Esophagus muscularis mucosa (tissue), 4 donors: ENCODE measurements around the gene RASAL1. TPM values are rescaled to one million over a fixed set of nuclear protein-coding genes. Genes with fewer than 3 reads are reported as not detected.

Experiments
- DNase-seq: peaks from one replicate; pipeline ENCODE4 v3.0.0-alpha.2; 2017; ENCODE audit errors: extremely low spot score
- H3K27ac ChIP-seq, 4 donors: fragments of 200-600 bp; sonication (generic); replicated peaks in 1 of 4; 1 replicate in 3 of 4; 2 replicates in 1 of 4; pipeline ENCODE4 v1.5.1; 2016 to 2019; ENCODE audit warnings: mild to moderate bottlenecking in 1 of 4
- H3K27me3 ChIP-seq, 4 donors: fragments of 200-600 bp; sonication (generic); one replicate each; pipeline versions ENCODE4 v1.5.1 to v1.6.0; 2016 to 2019
- H3K36me3 ChIP-seq, 4 donors: fragments of 200-600 bp; sonication (generic); one replicate each; pipeline ENCODE4 v1.5.1; 2016 to 2019
- H3K4me1 ChIP-seq, 4 donors: fragments of 200-600 bp; sonication (generic); one replicate each; pipeline ENCODE4 v1.5.1; 2016 to 2019
- H3K4me3 ChIP-seq, 4 donors: fragments of 200-600 bp; sonication (generic); 1 replicate in 2 of 4; 2 replicates in 2 of 4; pipeline ENCODE4 v1.5.1; 2016 to 2019; ENCODE audit warnings: mild to moderate bottlenecking in 4 of 4, moderate library complexity in 1 of 4
- H3K9me3 ChIP-seq, 4 donors: fragments of 200-600 bp; sonication (generic); 1 replicate in 3 of 4; 2 replicates in 1 of 4; pipeline ENCODE4 v1.5.1; 2016 to 2019
- EP300 ChIP-seq: sonication (generic); formaldehyde crosslinking; IDR thresholded peaks from one replicate; pipeline ENCODE4 v1.6.1; 2017; ENCODE audit warnings: antibody characterized with exemption
- POLR2A ChIP-seq: fragments of 450-650 bp; IDR thresholded peaks from one replicate; pipeline ENCODE4 v1.6.1; 2017; ENCODE audit warnings: antibody characterized with exemption, moderate library complexity, mild to moderate bottlenecking, low read depth
- POLR2AphosphoS5 ChIP-seq, 2 donors: sonication (generic); formaldehyde crosslinking; IDR thresholded peaks; one replicate each; pipeline ENCODE4 v1.6.1; 2017; ENCODE audit warnings: antibody characterized with exemption in 2 of 2
- WGBS: methylation state at CpG from one replicate; pipeline ENCODE4 v1.1.5; 2018; 5-methylcytosine and 5-hydroxymethylcytosine counted together
- intact Hi-C: fragments of 100-400 bp; cut with DNase I; formaldehyde crosslinking; loops from one replicate; pipeline ENCODE4 v1.15.1; 2023
- total RNA-seq, 4 donors: library from RNA; depleted of rRNA; stranded (reverse); fragments of >200 nt; gene quantifications; one replicate each; pipeline versions ENCODE4 v1.1.0 to v1.2.1, GENCODE V29; 2016
- TF ChIP-seq, protein P1 (sequence below), 3 experiments: fragments of 200-600 bp in 2 of 3; fragments of 450-650 bp in 1 of 3; sonication (generic) in 2 of 3; IDR thresholded peaks; one replicate each; pipeline ENCODE4 v1.5.1; 2017 to 2019; ENCODE audit warnings: antibody characterized with exemption in 3 of 3, mild to moderate bottlenecking in 2 of 3, moderate library complexity in 1 of 3

RASAL1 gene
- total RNA-seq, 4 donors from 2014 or later: 0.17 TPM; not detected in 3

GRCh38 chr12:113163030-113163360, 27.4 kb upstream of the RASAL1 start:
- no peaks in the 10 kb centered on the region for H3K4me1 ChIP-seq
- peaks cover 82 to 100% (median 100%) of the 10 kb centered on the region in 4 donors for H3K36me3 ChIP-seq
- intact Hi-C loops: no loop called here
- no peak overlapping the region for H3K4me3 ChIP-seq
- no peak for DNase-seq
- H3K27me3 ChIP-seq: peaks cover 0 to 43% (median 0%) of the 10 kb centered on the region in 4 donors
- no peaks in the 10 kb centered on the region for H3K9me3 ChIP-seq
- no peak for TF ChIP-seq POLR2AphosphoS5 (IDR thresholded peaks at IDR 0.05)
- TF ChIP-seq EP300: no peak
- TF ChIP-seq, protein P1, sequence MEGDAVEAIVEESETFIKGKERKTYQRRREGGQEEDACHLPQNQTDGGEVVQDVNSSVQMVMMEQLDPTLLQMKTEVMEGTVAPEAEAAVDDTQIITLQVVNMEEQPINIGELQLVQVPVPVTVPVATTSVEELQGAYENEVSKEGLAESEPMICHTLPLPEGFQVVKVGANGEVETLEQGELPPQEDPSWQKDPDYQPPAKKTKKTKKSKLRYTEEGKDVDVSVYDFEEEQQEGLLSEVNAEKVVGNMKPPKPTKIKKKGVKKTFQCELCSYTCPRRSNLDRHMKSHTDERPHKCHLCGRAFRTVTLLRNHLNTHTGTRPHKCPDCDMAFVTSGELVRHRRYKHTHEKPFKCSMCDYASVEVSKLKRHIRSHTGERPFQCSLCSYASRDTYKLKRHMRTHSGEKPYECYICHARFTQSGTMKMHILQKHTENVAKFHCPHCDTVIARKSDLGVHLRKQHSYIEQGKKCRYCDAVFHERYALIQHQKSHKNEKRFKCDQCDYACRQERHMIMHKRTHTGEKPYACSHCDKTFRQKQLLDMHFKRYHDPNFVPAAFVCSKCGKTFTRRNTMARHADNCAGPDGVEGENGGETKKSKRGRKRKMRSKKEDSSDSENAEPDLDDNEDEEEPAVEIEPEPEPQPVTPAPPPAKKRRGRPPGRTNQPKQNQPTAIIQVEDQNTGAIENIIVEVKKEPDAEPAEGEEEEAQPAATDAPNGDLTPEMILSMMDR (IDR thresholded peaks at IDR 0.05): no peak
- no peak for TF ChIP-seq POLR2A
- WGBS: 96% methylated on average over 12 of the region's 12 CpGs
- H3K27ac ChIP-seq: no peak overlapping the region

DNA sequence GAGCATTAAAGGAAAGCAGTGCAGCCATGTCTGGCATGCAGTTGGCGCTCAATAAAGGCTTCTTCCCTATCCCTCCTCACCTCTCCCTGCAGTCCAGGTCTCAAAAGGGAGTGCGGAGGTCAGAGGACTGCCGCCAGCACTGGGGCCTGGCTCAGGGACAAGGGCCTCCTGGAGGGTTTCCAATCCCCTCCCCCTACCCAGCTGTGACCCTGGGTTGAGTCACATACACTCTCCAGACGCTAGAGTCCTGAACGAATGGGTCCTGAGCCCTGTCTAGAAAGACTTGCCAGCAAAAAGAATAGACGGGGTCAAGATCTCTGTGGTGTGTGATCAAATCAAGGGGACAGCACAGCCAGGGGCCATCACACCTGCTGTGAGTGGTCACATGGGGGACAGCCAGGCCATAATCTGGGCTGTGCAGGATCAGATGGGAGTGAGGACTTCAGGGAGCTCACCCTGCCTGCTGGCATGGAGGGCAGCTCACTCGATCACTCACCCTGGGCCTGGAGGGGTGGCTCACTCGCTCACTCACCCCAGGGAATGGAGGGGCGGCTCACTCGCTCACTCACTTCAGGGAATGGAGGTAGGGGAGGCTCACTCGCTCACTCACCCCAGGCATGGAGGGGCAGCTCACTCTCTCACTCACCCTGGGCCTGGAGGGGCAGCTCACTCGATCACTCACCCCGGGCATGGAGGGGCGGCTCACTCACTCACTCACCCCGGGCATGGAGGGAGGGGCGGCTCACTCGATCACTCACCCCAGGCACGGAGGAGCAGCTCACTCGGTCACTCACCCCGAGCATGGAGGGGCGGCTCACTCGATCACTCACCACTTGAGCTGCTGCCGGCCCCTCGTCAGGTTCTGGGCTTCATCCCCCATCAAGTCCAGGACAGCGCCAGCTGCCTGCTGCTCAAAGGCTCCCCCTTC, 26.8 kb upstream of the RASAL1 start:
- H3K4me3 ChIP-seq: no peak overlapping the region
- no peak overlapping the region for H3K27ac ChIP-seq
- H3K36me3 ChIP-seq: peaks cover 77 to 100% (median 100%) of the 10 kb centered on the region in 4 donors
- peaks cover 0 to 44% (median 0%) of the 10 kb centered on the region in 4 donors for H3K27me3 ChIP-seq
- 85% methylated on average over 19 of the region's 25 CpGs for WGBS
- no peaks in the 10 kb centered on the region for H3K9me3 ChIP-seq
- intact Hi-C loops: no loop called here
- no peak for DNase-seq
- TF ChIP-seq POLR2A (no peak), EP300 (no peak), POLR2AphosphoS5 (IDR thresholded peaks at IDR 0.05) (no peak)
- TF ChIP-seq, protein P1 (IDR thresholded peaks at IDR 0.05): no peak
- no peaks in the 10 kb centered on the region for H3K4me1 ChIP-seq

DNA sequence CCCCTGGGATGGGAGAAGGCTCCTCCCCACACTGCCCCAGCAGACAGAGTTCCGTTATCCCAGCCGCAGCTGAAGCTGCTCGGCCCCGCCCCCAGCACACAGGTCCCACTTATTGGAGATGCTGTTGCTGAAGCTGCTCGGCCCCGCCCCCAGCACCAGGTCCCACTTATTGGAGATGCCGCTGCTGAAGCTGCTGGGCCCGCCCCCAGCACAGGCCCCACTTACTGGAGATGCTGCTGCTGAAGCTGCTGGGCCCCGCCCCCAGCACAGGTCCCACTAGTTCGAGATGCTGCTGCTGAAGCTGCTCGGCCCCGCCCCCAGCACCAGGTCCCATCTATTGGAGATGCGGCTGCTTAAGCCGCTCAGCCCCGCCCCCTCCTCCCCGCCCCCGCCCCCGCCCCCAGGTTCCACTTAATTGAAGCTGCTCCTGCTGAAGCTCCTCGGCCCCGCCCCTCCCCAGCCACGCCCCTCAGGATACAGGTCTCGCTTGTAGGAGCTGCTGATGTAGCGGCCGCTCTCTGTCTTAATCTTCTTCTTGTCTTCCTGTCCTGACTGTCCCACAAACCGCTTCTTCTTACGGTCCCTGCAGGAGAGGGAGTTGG, 26.0 kb upstream of the RASAL1 start:
- DNase-seq: no peak
- no peaks in the 10 kb centered on the region for H3K9me3 ChIP-seq
- peaks cover 0 to 51% (median 0%) of the 10 kb centered on the region in 4 donors for H3K27me3 ChIP-seq
- H3K27ac ChIP-seq: no peak overlapping the region
- WGBS: 73% methylated on average over 10 of the region's 26 CpGs
- no peak overlapping the region for H3K4me3 ChIP-seq
- no peaks in the 10 kb centered on the region for H3K4me1 ChIP-seq
- H3K36me3 ChIP-seq: peaks cover 77 to 94% (median 94%) of the 10 kb centered on the region in 4 donors
- intact Hi-C loops: no loop called here
- TF ChIP-seq POLR2A (no peak), POLR2AphosphoS5 (IDR thresholded peaks at IDR 0.05) (no peak), EP300 (no peak)
- TF ChIP-seq, protein P1 (IDR thresholded peaks at IDR 0.05): no peak

DNA sequence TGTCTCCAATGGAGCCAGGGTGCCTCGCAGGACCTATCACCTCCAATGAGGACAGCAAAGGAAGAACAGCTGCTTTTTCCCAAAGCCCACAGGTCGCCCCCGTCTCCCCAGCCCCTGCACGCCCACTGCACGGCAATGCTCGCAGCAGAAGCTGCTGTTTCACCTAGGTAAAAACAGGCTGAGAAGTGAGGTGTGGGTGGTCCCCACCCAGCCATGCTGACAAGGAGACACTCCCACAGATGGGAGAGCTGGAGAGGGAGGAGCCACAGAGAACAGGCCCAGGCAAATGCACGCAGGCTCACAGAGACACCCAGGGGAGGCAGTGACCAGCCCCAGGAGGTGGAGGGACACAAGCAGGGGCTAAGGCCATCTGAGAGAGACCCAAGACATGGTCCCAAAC, 24.4 kb upstream of the RASAL1 start:
- H3K36me3 ChIP-seq: peaks cover 62 to 78% (median 78%) of the 10 kb centered on the region in 4 donors
- no peak overlapping the region for H3K4me3 ChIP-seq
- intact Hi-C loops: no loop called here
- peaks cover 0 to 3% (median 2%) of the 10 kb centered on the region in 4 donors for H3K4me1 ChIP-seq
- peaks cover 0 to 67% (median 5%) of the 10 kb centered on the region in 4 donors for H3K27me3 ChIP-seq
- no peak overlapping the region for H3K27ac ChIP-seq
- H3K9me3 ChIP-seq: no peaks in the 10 kb centered on the region
- DNase-seq: no peak
- WGBS: 81% methylated on average over 3 of the region's 7 CpGs
- TF ChIP-seq, protein P1 (IDR thresholded peaks at IDR 0.05): no peak
- TF ChIP-seq POLR2A: no peak
